DOHH2 (cell line): ENCODE measurements around the gene AVPI1.
A peak's percentile ranks its signal among the peaks of the same experiment; 100 is the strongest.

Experiments
- CTCF ChIP-seq: fragments of 200-600 bp; sonication (generic); IDR thresholded peaks from one replicate; pipeline ENCODE4 v1.5.1; 2014; ENCODE audit warnings: antibody characterized with exemption, mild to moderate bottlenecking, low read depth, low read length; ENCODE audit not compliant: poor library complexity, severe bottlenecking
- EZH2phosphoT487 ChIP-seq: fragments of 200-600 bp; sonication (generic); IDR thresholded peaks from 2 replicates; pipeline ENCODE4 v1.6.1; 2017; ENCODE audit warnings: borderline replicate concordance, mild to moderate bottlenecking, antibody characterized with exemption, low read length, moderate library complexity, mixed read lengths

GRCh38 chr10:97676770-97677581, 10.1 kb downstream of the AVPI1 start:
- TF ChIP-seq CTCF (peak; percentile 72), EZH2phosphoT487 (no peak)
